Smooth muscle cell (in vitro differentiated cells): ENCODE measurements around the gene RIPOR3. TPM values are rescaled to one million over a fixed set of nuclear protein-coding genes. Genes with fewer than 3 reads are reported as not detected.

Experiments used
- DNase-seq: peaks from one replicate; lab custom pipeline; 2025; ENCODE audit not compliant: unreplicated experiment; lab: John Stamatoyannopoulos, UW
- H2AFZ ChIP-seq: fragments of 200-600 bp; sonication (generic); 2 replicates; pipeline ENCODE4 v1.6.0; 2016; ENCODE audit warnings: antibody characterized with exemption, low read depth, mild to moderate bottlenecking
- H3F3A ChIP-seq: fragments of 200-600 bp; sonication (generic); 2 replicates; pipeline ENCODE4 v1.6.0; 2017; ENCODE audit warnings: antibody characterized with exemption, low read depth
- H3K27ac ChIP-seq: fragments of 200-600 bp; sonication (generic); 2 replicates; pipeline ENCODE4 v1.5.1; 2016; ENCODE audit warnings: low read depth, mild to moderate bottlenecking
- H3K27me3 ChIP-seq: fragments of 200-600 bp; sonication (generic); 2 replicates; pipeline ENCODE4 v1.6.1; 2016; ENCODE audit warnings: low read depth, mild to moderate bottlenecking
- H3K36me3 ChIP-seq: fragments of 200-600 bp; sonication (generic); 2 replicates; pipeline ENCODE4 v1.5.1; 2016; ENCODE audit warnings: low read depth
- H3K4me1 ChIP-seq: fragments of 200-600 bp; sonication (generic); 2 replicates; pipeline ENCODE4 v1.5.1; 2016; ENCODE audit warnings: low read depth
- H3K4me2 ChIP-seq: fragments of 200-600 bp; sonication (generic); 2 replicates; pipeline ENCODE4 v1.6.0; 2016; ENCODE audit warnings: mild to moderate bottlenecking
- H3K4me3 ChIP-seq: fragments of 200-600 bp; sonication (generic); 2 replicates; pipeline ENCODE4 v1.5.1; 2016; ENCODE audit warnings: mild to moderate bottlenecking
- H3K79me2 ChIP-seq: fragments of 200-600 bp; sonication (generic); 2 replicates; pipeline ENCODE4 v1.6.0; 2016; ENCODE audit warnings: low read depth, mild to moderate bottlenecking
- H3K9ac ChIP-seq: fragments of 200-600 bp; sonication (generic); 2 replicates; pipeline ENCODE4 v1.6.0; 2016; ENCODE audit warnings: low read depth
- H3K9me3 ChIP-seq: fragments of 200-600 bp; sonication (generic); replicated peaks from 2 replicates; pipeline ENCODE4 v1.5.1; 2016; ENCODE audit warnings: low read depth
- H4K20me1 ChIP-seq: fragments of 200-600 bp; sonication (generic); 2 replicates; pipeline ENCODE4 v1.6.0; 2016; ENCODE audit warnings: low read depth
- CTCF ChIP-seq: fragments of 200-600 bp; sonication (generic); IDR thresholded peaks from 2 replicates; pipeline ENCODE4 v1.5.1; 2017; ENCODE audit warnings: borderline replicate concordance, mild to moderate bottlenecking, antibody characterized with exemption; ENCODE audit not compliant: insufficient read depth, poor library complexity, severe bottlenecking
- WGBS: methylation state at CpG from one replicate; pipeline ENCODE4 v1.1.7; 2016; ENCODE audit warnings: low lambda C conversion rate; 5-methylcytosine and 5-hydroxymethylcytosine counted together
- polyA plus RNA-seq: library from polyadenylated mRNA; unstranded; fragments of >200 nt; fragmentation: Nextera tagmentation; extraction: Ambion mirVana; gene quantifications from 2 replicates; pipeline ENCODE4 v1.2.1, GENCODE V29; 2016
- total RNA-seq: library from RNA; depleted of rRNA; stranded (reverse); fragments of >200 nt; gene quantifications from 2 replicates; pipeline ENCODE4 v1.2.3, GENCODE V29; 2014

The RIPOR3 gene
- total and polyA plus RNA-seq, 2 experiments from 2014 or later, result 0.18 to 1.2 TPM

- Histone ChIP-seq H3K27ac (no peak overlapping the region), H3K36me3 (no peaks in the 10 kb centered on the region), H3K79me2 (no peaks in the 10 kb centered on the region), H2AFZ (peak overlapping the region; percentile 46), H3K9ac (no peak overlapping the region), H3F3A (no peaks in the 10 kb centered on the region), H3K27me3 (no peaks in the 10 kb centered on the region), H3K9me3 (no peaks in the 10 kb centered on the region), H3K4me3 (no peak overlapping the region), H3K4me2 (no peak overlapping the region), H3K4me1 (no peaks in the 10 kb centered on the region), H4K20me1 (no peaks in the 10 kb centered on the region)
- DNase-seq, result no peak
- peak; percentile 24 for TF ChIP-seq CTCF
- 59% methylated on average over 7 of the region's 7 CpGs for WGBS
These were observed 22.3 kb upstream of the RIPOR3 start for GRCh38 chr20:50713657-50714101.

- Histone ChIP-seq H3K9ac (no peak overlapping the region), H3K9me3 (no peaks in the 10 kb centered on the region), H3K4me2 (no peak overlapping the region), H2AFZ (no peak overlapping the region), H3K27me3 (no peaks in the 10 kb centered on the region), H3K79me2 (no peaks in the 10 kb centered on the region), H4K20me1 (no peaks in the 10 kb centered on the region), H3F3A (no peaks in the 10 kb centered on the region), H3K4me1 (no peaks in the 10 kb centered on the region), H3K27ac (no peak overlapping the region), H3K4me3 (no peak overlapping the region), H3K36me3 (no peaks in the 10 kb centered on the region)
- 87% methylated on average over 7 of the region's 7 CpGs for WGBS
- TF ChIP-seq CTCF, result no peak
- DNase-seq, result no peak
These were observed 21.7 kb upstream of the RIPOR3 start for GRCh38 chr20:50712771-50713656.

GRCh38 chr20:50711113-50711825 is 19.9 kb upstream of the RIPOR3 start:
- no peak overlapping the region for H3K27ac ChIP-seq
- no peaks in the 10 kb centered on the region for H3F3A ChIP-seq
- no peaks in the 10 kb centered on the region for H3K27me3 ChIP-seq
- TF ChIP-seq CTCF, result no peak
- no peaks in the 10 kb centered on the region for H3K79me2 ChIP-seq
- no peak for DNase-seq
- H3K9ac ChIP-seq, result no peak overlapping the region
- H4K20me1 ChIP-seq, result no peaks in the 10 kb centered on the region
- WGBS, result 82% methylated on average over 13 of the region's 13 CpGs
- H2AFZ ChIP-seq, result no peak overlapping the region
- H3K4me3 ChIP-seq, result no peak overlapping the region
- H3K36me3 ChIP-seq, result no peaks in the 10 kb centered on the region
- no peaks in the 10 kb centered on the region for H3K4me1 ChIP-seq
- H3K4me2 ChIP-seq, result peak overlapping the region; percentile 35
- no peaks in the 10 kb centered on the region for H3K9me3 ChIP-seq
